Measurements from ENCODE around the gene RASL12. TPM values are rescaled to one million over a fixed set of nuclear protein-coding genes. Genes with fewer than 3 reads are reported as not detected.
"Not testable (repeated sequence)": the region's sequence is repeated elsewhere in the genome, so short reads cannot be mapped to it uniquely, and the experiment has no call there.

RASL12 gene
- total RNA-seq, 1 donor from 2014 or later = 85.7 TPM

DNA sequence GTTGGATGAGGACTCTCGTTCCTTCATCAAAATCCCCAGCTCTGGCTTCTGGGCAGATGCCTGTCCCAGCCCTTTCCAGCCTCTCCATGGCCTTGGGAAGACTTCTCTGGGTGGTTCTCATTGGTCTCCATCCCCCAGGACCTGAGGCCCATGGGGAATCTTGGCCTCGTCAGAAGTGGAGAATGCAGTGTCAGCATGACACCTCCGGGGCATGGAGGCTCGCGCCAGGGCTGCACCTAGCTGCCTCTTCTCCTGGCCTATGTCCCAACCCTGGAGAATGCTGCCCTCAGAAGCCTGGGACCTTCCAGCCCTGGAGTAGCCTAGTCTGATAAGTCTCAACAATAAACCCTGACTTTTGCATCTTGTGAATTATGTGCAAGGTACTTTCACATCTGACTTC lies 11.8 kb upstream of the RASL12 start:
- peaks cover 16% of the 10 kb centered on the region for H3K4me1 ChIP-seq

DNA sequence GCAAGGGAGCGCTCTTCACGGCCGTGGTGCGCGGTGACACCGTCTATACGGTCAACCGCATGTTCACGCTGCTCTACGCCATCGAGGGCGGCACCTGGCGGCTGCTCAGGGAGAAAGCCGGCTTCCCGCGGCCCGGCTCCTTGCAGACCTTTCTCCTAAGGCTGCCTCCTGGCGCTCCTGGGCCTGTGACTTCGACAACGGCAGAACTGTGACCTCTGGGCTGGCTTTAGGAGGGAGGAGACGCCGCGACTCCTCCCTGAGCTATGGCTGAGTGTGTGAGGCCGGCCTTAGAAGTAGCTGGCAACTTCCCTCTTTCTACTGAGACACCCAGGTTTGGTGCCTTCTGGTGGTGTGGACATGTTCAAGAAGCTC lies 10.2 kb upstream of the RASL12 start:
- TF ChIP-seq, protein P1, sequence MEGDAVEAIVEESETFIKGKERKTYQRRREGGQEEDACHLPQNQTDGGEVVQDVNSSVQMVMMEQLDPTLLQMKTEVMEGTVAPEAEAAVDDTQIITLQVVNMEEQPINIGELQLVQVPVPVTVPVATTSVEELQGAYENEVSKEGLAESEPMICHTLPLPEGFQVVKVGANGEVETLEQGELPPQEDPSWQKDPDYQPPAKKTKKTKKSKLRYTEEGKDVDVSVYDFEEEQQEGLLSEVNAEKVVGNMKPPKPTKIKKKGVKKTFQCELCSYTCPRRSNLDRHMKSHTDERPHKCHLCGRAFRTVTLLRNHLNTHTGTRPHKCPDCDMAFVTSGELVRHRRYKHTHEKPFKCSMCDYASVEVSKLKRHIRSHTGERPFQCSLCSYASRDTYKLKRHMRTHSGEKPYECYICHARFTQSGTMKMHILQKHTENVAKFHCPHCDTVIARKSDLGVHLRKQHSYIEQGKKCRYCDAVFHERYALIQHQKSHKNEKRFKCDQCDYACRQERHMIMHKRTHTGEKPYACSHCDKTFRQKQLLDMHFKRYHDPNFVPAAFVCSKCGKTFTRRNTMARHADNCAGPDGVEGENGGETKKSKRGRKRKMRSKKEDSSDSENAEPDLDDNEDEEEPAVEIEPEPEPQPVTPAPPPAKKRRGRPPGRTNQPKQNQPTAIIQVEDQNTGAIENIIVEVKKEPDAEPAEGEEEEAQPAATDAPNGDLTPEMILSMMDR (IDR thresholded peaks at IDR 0.05) = peak; percentile 37 to 58 (median 50)
- TF ChIP-seq POLR2AphosphoS5 (IDR thresholded peaks at IDR 0.05; ENCODE audit: insufficient read depth in 1 of 2, low read depth in 1 of 2) = peak in 1 of 2 donors; percentile 42
- TF ChIP-seq POLR2A (IDR thresholded peaks at IDR 0.05) = no peak
- no peak for DNase-seq (ENCODE audit: extremely low spot score in 2 of 2)
- H3K4me3 ChIP-seq = peak overlapping the region in 1 of 2 donors; percentile 17
- intact Hi-C loops (cut with DNase I) = loop anchor here (5.0 kb wide), 1 partner anchor 36 kb away; no protein-coding TSS in a partner anchor
- no peaks in the 10 kb centered on the region for H3K27me3 ChIP-seq
- H3K27ac ChIP-seq = no peak overlapping the region
- H3K4me1 ChIP-seq = peaks cover 14% of the 10 kb centered on the region
- H3K36me3 ChIP-seq = no peaks in the 10 kb centered on the region
- H3K9me3 ChIP-seq = no peaks in the 10 kb centered on the region

More for the DNA sequence above, 11.8 kb upstream of the RASL12 start:
- Histone ChIP-seq H3K27ac (no peak overlapping the region), H3K27me3 (no peaks in the 10 kb centered on the region), H3K4me3 (no peak overlapping the region), H3K9me3 (no peaks in the 10 kb centered on the region), H3K36me3 (no peaks in the 10 kb centered on the region)
- no peak for DNase-seq (ENCODE audit: extremely low spot score in 2 of 2)
- TF ChIP-seq, protein P1 (IDR thresholded peaks at IDR 0.05) = no peak
- no peak for TF ChIP-seq POLR2A (IDR thresholded peaks at IDR 0.05)
- no peak for TF ChIP-seq POLR2AphosphoS5 (IDR thresholded peaks at IDR 0.05; ENCODE audit: insufficient read depth in 1 of 2, low read depth in 1 of 2)
- intact Hi-C loops (cut with DNase I) = loop anchor here (5.0 kb wide), 1 partner anchor 37 kb away; no protein-coding TSS in a partner anchor

DNA sequence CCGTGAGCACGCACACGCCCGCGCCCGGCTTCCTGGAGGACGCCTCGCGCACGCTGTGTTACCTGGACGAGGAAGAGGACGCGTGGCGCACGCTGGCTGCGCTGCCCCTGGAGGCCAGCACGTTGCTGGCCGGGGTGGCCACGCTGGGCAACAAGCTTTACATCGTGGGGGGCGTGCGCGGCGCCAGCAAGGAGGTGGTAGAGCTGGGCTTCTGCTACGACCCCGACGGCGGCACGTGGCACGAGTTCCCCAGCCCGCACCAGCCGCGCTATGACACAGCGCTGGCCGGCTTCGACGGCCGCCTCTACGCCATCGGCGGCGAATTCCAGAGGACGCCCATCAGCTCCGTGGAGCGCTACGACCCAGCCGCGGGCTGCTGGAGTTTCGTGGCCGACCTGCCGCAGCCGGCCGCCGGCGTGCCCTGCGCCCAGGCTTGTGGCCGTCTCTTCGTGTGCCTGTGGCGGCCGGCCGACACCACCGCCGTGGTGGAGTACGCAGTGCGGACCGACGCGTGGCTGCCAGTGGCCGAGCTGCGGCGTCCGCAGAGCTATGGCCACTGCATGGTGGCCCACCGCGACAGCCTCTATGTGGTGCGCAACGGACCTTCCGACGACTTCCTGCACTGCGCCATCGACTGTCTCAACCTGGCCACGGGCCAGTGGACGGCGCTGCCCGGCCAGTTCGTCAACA lies 9.6 kb upstream of the RASL12 start:
- TF ChIP-seq POLR2AphosphoS5 (IDR thresholded peaks at IDR 0.05; ENCODE audit: insufficient read depth in 1 of 2, low read depth in 1 of 2) (no peak), POLR2A (IDR thresholded peaks at IDR 0.05) (no peak)
- TF ChIP-seq, protein P1 (IDR thresholded peaks at IDR 0.05) = no peak
- Histone ChIP-seq H3K4me3 (peak overlapping the region in 1 of 2 donors; percentile 17), H3K9me3 (no peaks in the 10 kb centered on the region), H3K4me1 (peaks cover 10% of the 10 kb centered on the region), H3K27ac (no peak overlapping the region), H3K36me3 (no peaks in the 10 kb centered on the region), H3K27me3 (no peaks in the 10 kb centered on the region)
- no peak for DNase-seq (ENCODE audit: extremely low spot score in 2 of 2)
- intact Hi-C loops (cut with DNase I) = loop anchor here (5.0 kb wide), 1 partner anchor 35 kb away; no protein-coding TSS in a partner anchor

DNA sequence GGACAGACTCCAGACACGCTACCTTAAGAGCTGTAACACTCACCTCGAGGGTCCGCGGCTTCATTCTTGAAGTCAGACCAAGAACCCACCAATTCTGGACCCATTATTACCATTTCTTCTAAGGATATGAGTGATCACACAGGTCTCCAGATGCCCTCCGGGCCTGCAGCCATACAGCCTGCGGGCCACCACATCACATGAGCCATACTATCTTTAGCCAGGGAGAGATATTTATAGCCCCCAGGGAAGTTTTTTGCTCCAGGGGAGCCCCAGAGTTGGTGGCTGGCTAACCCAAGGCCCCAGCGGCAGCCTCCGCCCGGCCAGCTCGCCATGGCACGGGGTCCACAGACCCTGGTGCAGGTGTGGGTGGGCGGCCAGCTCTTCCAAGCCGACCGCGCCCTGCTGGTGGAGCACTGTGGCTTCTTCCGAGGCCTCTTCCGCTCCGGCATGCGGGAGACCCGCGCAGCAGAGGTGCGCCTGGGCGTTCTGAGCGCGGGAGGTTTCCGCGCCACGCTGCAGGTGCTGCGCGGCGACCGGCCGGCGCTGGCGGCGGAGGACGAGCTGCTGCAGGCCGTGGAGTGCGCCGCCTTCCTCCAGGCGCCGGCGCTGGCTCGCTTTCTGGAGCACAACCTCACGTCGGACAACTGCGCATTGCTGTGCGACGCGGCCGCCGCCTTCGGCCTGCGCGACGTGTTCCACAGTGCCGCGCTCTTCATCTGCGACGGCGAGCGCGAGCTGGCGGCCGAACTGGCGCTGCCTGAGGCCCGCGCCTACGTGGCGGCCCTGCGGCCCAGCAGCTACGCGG lies 8.9 kb upstream of the RASL12 start, which contains the start of gene KBTBD13:
KBTBD13 (plus strand) TSS at position 261 of the 805 bp plus-strand sequence; CDS start at position 331, 70 bp downstream.
- H3K27me3 ChIP-seq = no peaks in the 10 kb centered on the region
- no peaks in the 10 kb centered on the region for H3K9me3 ChIP-seq
- intact Hi-C loops (cut with DNase I) = loop anchor here (5.0 kb wide), 1 partner anchor 34 kb away; no protein-coding TSS in a partner anchor
- peak within 1 kb of the TSS; percentile 20 for H3K27ac ChIP-seq
- TF ChIP-seq POLR2AphosphoS5 (IDR thresholded peaks at IDR 0.05; ENCODE audit: insufficient read depth in 1 of 2, low read depth in 1 of 2) (no peak), POLR2A (IDR thresholded peaks at IDR 0.05) (no peak)
- TF ChIP-seq, protein P1 (IDR thresholded peaks at IDR 0.05) = no peak
- no peaks in the 10 kb centered on the region for H3K36me3 ChIP-seq
- H3K4me1 ChIP-seq = peaks cover 10% of the 10 kb centered on the region
- DNase-seq (ENCODE audit: extremely low spot score in 2 of 2) = no peak
- peak within 1 kb of the TSS in 1 of 2 donors; percentile 17 for H3K4me3 ChIP-seq

DNA sequence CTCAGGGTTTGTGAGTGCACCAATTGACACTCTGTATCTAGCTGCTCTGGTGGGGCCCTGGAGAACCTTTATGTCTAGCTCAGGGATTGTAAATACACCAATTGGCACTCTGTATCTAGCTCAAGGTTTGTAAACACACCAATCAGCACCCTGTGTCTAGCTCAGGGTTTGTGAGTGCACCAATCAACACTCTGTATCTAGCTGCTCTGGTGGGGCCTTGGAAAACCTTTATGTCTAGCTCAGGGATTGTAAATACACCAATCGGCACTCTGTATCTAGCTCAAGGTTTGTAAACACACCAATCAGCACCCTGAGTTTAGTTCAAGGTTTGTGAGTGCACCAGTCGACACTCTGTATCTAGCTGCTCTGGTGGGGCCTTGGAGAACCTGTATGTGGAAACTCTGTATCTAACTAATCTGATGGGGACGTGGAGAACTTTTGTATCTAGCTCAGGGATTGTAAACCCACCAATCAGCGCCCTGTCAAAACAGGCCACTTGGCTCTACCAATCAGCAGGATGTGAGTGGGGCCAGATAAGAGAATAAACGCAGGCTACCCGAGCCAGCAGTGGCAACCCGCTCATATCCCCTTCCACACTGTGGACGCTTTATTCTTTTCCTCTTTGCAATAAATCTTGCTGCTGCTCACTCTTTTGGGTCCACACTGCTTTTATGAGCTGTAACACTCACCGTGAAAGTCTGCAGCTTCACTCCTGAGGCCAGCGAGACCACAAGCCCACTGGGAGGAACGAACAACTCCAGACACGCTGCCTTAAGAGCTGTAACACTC lies 8.0 kb upstream of the RASL12 start:
- DNase-seq (ENCODE audit: extremely low spot score in 2 of 2); H3K27me3 ChIP-seq; H3K36me3 ChIP-seq; H3K9me3 ChIP-seq; H3K4me3 ChIP-seq: not testable (repeated sequence)
- intact Hi-C loops (cut with DNase I) = loop anchor here (5.0 kb wide), 1 partner anchor 34 kb away; no protein-coding TSS in a partner anchor
- peak overlapping the region; percentile 20 for H3K27ac ChIP-seq
- peaks cover 17% of the 10 kb centered on the region for H3K4me1 ChIP-seq

DNA sequence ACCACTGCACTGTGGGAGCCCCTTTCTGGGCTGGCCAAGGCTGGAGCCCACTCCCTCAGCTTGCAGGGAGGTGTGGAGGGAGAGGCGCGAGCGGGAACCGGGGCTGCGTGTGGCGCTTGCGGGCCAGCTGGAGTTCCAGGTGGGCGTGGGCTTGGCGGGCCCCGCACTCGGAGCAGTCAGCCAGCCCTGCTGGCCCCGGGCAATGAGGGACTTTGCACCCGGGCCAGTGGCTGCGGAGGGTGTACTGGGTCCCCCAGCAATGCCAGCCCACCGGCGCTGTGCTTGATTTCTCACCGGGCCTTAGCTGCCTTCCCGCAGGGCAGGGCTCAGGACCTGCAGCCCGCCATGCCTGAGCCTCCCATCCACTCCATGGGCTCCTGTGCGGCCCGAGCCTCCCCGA lies 7.2 kb upstream of the RASL12 start:
- not testable (repeated sequence) for H3K4me3 ChIP-seq; DNase-seq (ENCODE audit: extremely low spot score in 2 of 2); H3K27me3 ChIP-seq; H3K27ac ChIP-seq; H3K36me3 ChIP-seq; H3K9me3 ChIP-seq
- H3K4me1 ChIP-seq = peaks cover 26% of the 10 kb centered on the region
- intact Hi-C loops (cut with DNase I) = loop anchor here (5.0 kb wide), 1 partner anchor 33 kb away; no protein-coding TSS in a partner anchor
